Lung (tissue), 12 donors: Measurements from ENCODE around the gene GNG2. TPM values are rescaled to one million over a fixed set of nuclear protein-coding genes. Genes with fewer than 3 reads are reported as not detected.

Source experiments
- ATAC-seq: fragments of 200-7000 bp; cut with Tn5 transposase; one replicate; pipeline ENCODE4 v1.9.1; 2020; ENCODE audit warnings: moderate number of reproducible peaks; ENCODE audit not compliant: insufficient read depth, low FRiP score
- DNase-seq, 3 donors: peaks; one replicate each; pipeline ENCODE4 v3.0.0-alpha.2; 2013 to 2017
- H3K27ac ChIP-seq, 2 donors: one replicate each; pipeline ENCODE4 v1.5.1; 2013; ENCODE audit warnings: mild to moderate bottlenecking in 2 of 2, moderate library complexity in 2 of 2, control low read depth in 1 of 2, inconsistent platforms in 1 of 2, low read depth in 1 of 2, low read length in 1 of 2
- H3K27me3 ChIP-seq, 3 donors: one replicate each; pipeline ENCODE4 v1.5.1; 2013; ENCODE audit warnings: low read length in 2 of 3; ENCODE audit not compliant: control insufficient read depth in 3 of 3, insufficient read depth in 3 of 3
- H3K36me3 ChIP-seq, 4 donors: one replicate each; pipeline ENCODE4 v1.5.1; 2013; ENCODE audit warnings: low read length in 4 of 4, mild to moderate bottlenecking in 1 of 4, moderate library complexity in 1 of 4; ENCODE audit not compliant: control insufficient read depth in 4 of 4, insufficient read depth in 4 of 4
- H3K4me1 ChIP-seq, 5 donors: one replicate each; pipeline ENCODE4 v1.5.1; 2013; ENCODE audit warnings: low read length in 5 of 5, mild to moderate bottlenecking in 2 of 5, moderate library complexity in 1 of 5; ENCODE audit not compliant: control insufficient read depth in 5 of 5, insufficient read depth in 5 of 5
- H3K4me3 ChIP-seq: one replicate; pipeline ENCODE4 v1.5.1; 2013; ENCODE audit warnings: mild to moderate bottlenecking, control low read depth, moderate library complexity
- H3K9ac ChIP-seq, 2 donors: one replicate each; pipeline ENCODE4 v1.5.1; 2013; ENCODE audit warnings: low read length in 2 of 2, control low read depth in 1 of 2; ENCODE audit not compliant: insufficient read depth in 1 of 2
- H3K9me3 ChIP-seq, 4 donors: one replicate each; pipeline ENCODE4 v1.5.1; 2013; ENCODE audit warnings: low read length in 3 of 4, mild to moderate bottlenecking in 1 of 4, moderate library complexity in 1 of 4; ENCODE audit not compliant: control insufficient read depth in 4 of 4, insufficient read depth in 3 of 4
- CTCF ChIP-seq: IDR thresholded peaks from 2 replicates; pipeline ENCODE4 v1.5.1; 2012; ENCODE audit warnings: mild to moderate bottlenecking; ENCODE audit errors: control extremely low read depth, extremely low read depth
- WGBS, 2 donors: extraction: QIAGEN DNeasy Blood & Tissue Kit; methylation state at CpG; one replicate each; pipeline ENCODE4 v1.1.7; 2013; 5-methylcytosine and 5-hydroxymethylcytosine counted together
- polyA plus RNA-seq, 2 donors: library from polyadenylated mRNA; stranded (reverse); fragments of 200-250 nt; gene quantifications; one replicate each; pipeline ENCODE4 v1.2.1, GENCODE V29; 2013
- total RNA-seq, 2 donors: library from RNA; depleted of rRNA in 1 of 2; stranded (reverse); fragments of >200 nt in 1 of 2; gene quantifications; one replicate each; pipeline ENCODE4 v1.2.1, GENCODE V29; 2014 to 2021
- donor health status: control.
- donor health status: control.
- donor health status: Bipolar disorder and iron deficiency.
- donor health status: healthy.
- donor health status: DM: yes; HTN: yes; CAD: no.

Gene GNG2
- total and polyA plus RNA-seq, 4 donors: 3.7 to 42.3 (median 21.5) TPM

- H3K4me3 ChIP-seq: no peak overlapping the region
- no peaks in the 10 kb centered on the region for H3K9me3 ChIP-seq
- H3K4me1 ChIP-seq: peaks cover 0 to 19% (median 0%) of the 10 kb centered on the region in 5 donors
- DNase-seq: no peak
- H3K27ac ChIP-seq: peak overlapping the region in 1 of 2 donors; percentile 63
- no peaks in the 10 kb centered on the region for H3K27me3 ChIP-seq
- TF ChIP-seq CTCF: no peak
- H3K36me3 ChIP-seq: peaks cover 4 to 7% (median 5%) of the 10 kb centered on the region in 4 donors
- no peak for ATAC-seq
- H3K9ac ChIP-seq: no peak overlapping the region
- 70 to 90% methylated on average over 1 of the region's 1 CpG for WGBS, 2 donors
These were observed 127.8 kb downstream of the GNG2 start for GRCh38 chr14:51988221-51988620.

- Histone ChIP-seq H3K9ac (peak within 1 kb of the TSS; percentile 83 to 92), H3K27me3 (no peaks in the 10 kb centered on the region), H3K4me3 (peak within 1 kb of the TSS; percentile 88), H3K9me3 (no peaks in the 10 kb centered on the region), H3K4me1 (peaks cover 0 to 19% (median 0%) of the 10 kb centered on the region in 5 donors), H3K27ac (peak within 1 kb of the TSS; percentile 95 to 96), H3K36me3 (peaks cover 4 to 17% (median 5%) of the 10 kb centered on the region in 4 donors)
- TF ChIP-seq CTCF: no peak
- DNase-seq (peak; percentile 92 to 98 (median 95)), ATAC-seq (peak; percentile 98)
- 0% methylated on average over 69 to 72 of the region's 72 CpGs for WGBS, 2 donors
These were observed 129.2 kb downstream of the GNG2 start, which contains the start of gene RTRAF for GRCh38 chr14:51989293-51990234. RTRAF (plus strand) TSS chr14:51989546; CDS start chr14:51989640, 94 bp downstream.

DNA sequence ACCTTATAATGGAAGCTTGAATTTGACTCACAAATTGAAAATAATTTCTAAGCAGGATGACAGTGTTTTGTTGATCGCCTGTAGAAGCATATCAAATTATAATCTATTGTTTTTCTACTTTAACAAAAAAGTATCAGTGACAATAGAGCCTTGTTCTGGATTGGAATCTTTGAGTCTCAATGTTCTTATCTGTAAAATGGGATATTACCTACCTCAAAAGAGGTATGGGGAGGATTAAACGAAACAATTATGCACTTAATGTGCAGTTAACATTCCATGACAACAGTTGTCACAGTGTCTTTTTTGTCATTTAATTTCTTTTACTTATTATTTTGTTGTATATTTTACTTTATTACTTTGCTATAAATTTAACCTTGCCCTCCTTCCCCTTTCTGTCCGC, 130.1 kb downstream of the GNG2 start:
- Histone ChIP-seq H3K4me1 (peaks cover 0 to 19% (median 0%) of the 10 kb centered on the region in 5 donors), H3K27me3 (no peaks in the 10 kb centered on the region), H3K9me3 (no peaks in the 10 kb centered on the region), H3K4me3 (no peak overlapping the region), H3K27ac (no peak overlapping the region), H3K9ac (peak overlapping the region; percentile 83 to 92), H3K36me3 (peaks cover 5 to 18% (median 9%) of the 10 kb centered on the region in 4 donors)
- DNase-seq: no peak
- TF ChIP-seq CTCF: no peak
- WGBS, 2 donors: 69 to 88% methylated on average over 3 of the region's 3 CpGs
- ATAC-seq: no peak
